ENCODE results near the gene PAX5.
"Not testable (repeated sequence)": the region's sequence is repeated elsewhere in the genome, so short reads cannot be mapped to it uniquely, and the experiment has no call there.

PAX5 gene

DNA sequence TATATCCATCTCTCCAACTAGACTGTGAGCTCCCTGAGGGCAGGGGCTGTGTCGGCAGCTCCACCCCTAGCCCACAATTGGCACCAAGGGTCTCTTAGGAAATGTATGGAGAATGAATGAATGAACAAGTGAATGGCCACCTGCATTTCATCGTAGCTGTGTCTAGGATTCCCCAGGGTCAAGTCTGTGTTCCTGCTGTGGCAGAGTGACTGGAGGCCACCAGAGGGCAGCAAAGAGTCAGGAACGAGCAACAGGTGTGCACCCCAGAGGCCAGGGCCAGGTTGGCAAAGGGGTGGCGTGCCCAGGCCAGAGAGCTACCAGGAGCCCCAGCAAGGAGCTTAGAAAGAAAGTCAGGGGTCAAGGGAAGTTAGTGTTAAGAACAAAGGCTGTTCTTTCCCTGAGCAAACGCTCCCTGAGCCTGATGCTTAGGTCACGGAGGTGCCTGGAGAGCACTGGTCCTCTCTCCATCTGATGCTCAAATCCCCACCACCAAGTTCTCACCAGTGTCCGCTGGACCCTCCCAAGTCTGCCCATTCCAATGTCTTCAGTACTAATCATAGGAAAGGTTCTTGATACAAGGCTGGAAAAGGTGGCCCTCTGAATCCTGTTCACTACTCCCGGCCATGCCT is 160.7 kb downstream of the PAX5 start:
- DNase-seq, result peak; percentile 84

DNA sequence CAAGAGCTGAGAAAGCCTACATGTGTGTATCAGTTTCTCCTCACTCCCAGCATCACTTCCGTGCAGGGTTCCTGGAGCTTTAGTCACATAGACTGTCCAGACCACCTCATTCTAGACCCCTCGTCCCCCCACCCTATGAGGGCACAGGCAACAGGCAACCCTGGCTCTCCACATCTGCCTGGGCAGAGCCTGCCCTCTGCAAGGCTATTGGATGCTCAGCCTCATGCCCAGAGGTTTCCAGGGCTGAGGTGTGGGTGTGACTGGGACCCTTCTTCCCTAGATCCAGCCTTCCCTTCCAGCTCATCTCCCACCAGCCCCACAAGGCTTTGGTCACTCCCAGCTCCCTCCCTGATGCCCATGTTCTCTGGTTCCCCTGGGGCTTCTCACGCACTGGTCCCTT is 161.4 kb downstream of the PAX5 start:
- DNase-seq, result no peak

DNA sequence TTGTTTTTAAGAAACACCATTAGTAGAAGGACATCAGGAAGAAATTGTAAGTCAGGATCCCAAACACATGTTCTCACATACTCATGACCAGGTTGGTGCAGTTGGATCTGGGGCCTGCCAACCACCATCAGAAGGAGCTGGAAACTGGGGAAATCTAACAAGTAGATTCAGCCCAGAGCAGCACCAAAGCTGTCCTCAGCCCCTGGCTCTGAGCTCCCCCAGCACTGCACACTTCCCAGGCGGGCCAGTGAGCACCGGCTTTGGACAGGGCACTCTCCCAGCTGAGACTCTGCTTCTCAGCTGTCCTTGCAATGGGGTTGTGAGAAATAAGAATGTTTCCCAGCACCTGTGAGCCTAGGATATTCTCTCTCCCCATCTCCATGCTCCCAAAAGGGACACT is 162.5 kb downstream of the PAX5 start:
- no peak for DNase-seq

DNA sequence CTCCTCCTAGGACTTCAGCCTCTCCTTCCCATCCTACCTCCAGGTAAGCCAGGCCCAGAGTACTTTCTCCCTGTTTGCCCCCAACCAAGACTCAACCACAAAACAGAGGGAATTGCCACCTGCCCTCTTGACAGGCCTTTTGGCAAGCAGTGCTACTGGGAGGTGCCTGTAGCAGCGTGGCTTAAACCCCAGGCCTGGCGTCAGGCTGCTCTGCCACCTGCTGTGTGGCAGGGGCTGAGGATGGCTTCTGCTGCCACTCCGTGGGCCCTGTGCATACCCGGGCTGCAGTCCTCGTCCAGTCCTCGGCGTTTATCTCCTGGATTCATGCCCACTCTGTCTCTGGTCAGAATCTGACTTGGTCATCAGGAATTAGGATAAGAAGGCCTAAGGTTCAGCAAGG is 163.1 kb downstream of the PAX5 start:
- no peak for DNase-seq

DNA sequence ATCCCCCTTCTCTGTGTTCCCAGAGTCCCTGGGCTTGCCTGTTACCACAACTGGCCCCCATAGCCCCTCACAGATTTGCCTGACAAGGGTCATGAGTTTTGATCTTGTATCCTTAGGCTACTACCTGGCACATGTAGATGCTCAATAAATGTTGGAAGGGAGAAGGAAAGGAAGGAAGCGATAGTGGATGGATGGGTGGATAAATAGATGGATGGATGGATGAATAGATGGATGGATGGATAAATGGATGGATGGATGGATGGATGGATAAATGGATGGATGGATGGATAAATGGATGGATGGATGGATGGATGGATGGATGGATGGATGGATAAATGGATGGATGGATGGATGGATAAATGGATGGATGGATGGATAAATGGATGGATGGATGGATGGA is 164.5 kb downstream of the PAX5 start:
- DNase-seq, result not testable (repeated sequence)

DNA sequence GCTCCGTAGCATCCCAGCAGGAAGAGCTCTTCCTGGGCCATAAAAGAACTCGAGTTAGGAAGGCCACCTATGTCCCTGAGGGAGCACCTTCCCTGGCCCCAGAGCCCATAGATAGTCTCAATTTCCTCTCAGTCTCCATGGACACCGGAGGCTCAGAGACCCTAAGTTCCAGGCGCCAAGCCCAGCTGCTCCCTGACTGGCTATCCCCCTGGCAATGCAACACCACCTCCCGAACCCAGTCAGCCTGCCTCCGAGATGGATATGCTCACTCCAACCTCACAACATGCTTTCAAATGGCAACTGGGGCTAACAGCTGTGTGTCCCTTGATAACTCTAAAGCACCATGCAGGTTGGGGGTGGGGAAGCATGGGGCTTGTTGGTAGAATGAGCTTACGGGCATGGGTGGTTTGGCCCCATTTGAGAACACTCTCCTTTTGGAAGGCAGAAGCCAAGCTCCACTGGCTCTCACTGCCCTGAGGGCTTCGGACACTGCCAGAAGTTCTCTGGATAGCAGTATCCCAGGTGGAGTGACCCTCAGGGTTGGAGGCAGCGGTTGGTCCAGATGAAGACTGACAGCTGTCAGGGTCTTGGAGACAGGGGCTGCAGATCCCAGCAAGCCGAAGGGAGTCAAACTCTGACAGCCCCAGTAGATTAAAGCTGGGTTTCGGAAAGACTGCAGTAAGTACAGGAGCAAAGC is 165.3 kb downstream of the PAX5 start:
- DNase-seq, result peak; percentile 53

DNA sequence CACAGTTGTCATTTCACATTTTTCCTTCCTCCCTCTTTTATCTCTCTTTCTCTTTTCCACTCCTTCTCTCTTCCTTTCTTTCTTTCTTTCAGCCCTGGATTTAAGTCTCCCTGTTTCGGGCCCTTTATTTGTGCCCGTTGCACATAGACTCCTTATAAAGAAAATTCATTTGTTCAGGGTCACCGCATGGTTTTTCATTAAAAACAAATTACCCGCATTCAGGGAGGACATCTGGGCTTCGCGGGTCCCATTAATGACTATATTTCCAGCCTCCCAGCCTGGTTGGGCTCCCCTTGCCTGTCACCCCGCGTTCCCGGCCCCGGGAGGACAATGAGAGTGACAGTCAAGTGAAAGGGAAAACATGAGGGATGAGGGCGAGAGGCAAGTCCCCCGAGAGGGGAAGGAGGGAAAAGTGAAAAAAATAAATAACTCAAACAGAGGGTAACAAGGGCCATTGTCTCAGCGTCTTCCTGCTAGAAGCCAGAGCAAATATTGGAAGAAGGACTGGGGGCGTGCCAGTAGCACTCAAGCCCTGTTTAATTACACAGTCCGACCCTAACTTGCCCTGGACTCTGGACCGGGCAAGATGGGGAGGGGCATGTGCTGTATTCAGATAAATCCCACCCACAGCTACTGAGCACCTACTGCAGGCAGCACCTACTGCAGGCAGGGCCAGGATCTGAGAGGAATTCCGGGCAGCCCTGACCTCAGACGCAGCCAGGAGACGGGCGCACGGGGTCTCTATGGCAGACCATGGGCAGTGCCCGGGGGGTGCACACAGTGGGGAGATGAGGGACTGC is 166.2 kb downstream of the PAX5 start:
- DNase-seq, result peak; percentile 92

DNA sequence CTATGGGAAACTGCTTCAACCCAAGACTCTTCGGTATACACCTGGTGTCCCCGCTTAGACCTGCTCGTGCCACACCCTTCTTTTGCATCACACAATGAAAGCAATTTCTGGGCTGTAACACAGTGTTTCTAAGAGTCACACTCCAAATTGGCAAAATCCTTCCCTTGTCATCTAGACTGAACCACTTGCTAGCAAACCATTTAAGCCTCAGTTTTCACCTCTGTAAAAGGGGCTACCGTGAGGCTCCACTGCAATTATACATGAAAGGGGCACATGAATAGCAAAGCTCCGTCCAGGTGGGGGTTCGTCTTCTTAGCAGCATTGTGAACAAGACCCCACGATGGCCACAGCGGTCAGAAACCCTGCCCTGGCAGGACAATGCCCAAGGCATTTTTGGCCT is 166.8 kb downstream of the PAX5 start:
- peak; percentile 62 for DNase-seq

DNA sequence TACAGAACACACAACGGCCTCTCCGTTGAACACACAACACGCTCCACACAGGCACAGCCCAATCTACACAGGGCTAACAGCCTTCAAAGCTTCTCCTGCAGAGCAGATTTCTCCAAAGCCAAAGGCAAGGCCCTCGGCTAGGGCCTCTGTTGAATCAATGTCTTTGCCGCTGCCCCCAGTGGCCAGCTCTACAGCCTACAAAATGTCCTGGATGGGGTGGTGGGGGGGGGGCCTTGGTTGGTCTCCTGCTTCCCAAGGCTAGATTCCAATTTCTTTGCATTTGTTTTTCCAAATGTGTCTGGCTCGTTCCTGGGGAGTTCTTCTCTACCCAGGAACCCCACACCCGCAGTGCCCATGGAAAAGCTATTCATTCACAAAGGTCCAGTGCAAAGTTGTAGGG is 167.2 kb downstream of the PAX5 start:
- DNase-seq, result peak; percentile 62

DNA sequence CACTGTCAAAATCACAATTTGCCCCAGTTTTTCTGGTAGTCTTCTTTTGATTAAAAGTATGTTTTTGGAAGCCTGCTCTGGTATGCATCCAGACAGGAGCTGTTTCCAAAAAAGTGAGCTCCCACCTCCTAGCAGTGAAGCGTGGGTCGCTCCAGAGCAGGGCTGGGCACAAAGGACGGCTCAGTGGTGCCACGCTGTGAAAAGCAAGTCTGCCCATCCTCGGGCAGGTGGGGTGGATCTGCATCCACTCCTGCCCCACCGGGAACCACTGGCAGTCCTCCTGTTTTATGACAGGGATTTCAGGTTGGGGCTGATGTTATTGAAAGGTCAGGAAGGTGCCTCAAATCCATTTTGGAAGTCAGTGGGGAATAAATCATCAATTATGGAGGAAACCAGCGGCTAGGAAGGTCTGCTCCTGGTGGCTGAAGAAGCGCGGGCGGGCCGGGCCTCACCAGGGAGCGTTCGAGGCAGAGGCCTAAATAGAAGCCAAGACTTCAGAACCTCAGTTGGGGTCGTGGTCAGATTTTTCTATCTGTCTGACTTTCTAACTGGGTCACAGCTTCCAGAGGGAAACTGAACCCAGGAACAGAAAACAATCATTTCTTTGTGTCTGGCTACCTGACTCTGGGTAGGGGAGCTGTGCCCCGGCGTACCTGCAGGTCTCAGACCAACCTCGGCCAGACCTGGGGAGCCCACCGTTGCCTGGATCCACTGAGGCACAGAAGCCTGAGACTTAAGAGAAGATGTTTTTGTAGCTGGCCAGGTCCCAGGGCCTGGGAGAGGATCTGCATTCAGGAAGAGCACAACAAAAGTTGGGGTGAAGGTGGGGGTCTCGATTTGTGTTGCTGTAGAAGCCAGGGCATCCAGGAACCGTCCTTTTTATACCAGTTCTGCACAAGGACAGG is 168.1 kb downstream of the PAX5 start:
- no peak for DNase-seq

DNA sequence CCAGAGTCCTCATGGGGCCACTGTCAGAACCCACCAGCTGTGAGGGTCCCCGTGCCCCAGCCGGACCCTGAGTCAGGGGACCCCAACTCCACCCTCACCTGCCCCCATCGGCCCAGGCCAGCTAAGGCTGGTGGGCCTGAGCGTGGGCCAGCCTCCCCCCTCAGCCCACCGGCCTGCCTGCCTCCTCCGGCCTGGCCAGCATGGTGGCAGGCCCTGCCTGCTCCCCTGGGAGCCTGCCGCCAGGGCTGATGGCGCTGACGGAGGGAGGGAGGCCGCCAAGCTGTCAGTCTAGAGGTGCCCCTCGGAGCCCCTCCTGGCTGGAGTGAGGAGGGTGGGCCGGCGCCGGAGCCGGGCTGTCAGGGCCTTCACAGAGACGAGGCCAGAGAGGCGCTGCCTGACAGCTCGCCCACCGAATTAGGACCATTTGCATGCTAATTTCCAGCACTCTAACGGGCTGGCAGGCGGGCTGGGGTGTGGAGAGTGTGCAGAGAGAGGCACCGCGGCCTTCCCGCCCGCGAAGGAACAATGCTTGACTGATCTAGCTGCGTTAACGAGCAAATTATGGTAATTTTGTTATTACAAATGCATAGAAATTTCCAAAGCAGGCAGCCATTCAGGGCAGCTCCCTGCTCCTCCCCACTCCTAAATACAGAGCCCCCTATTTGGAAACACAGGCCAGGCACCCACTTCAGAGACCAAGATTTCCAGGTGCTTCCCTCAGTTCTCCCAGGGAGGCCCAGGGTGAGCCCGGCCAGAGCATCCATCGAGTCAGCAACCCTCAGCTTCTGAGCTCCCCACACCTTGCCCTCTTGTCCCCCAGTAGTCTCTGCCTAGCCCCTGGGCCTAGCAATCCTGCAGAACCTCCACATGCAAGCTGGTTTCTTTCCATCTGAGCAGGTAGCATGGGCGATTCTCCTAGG is 169.3 kb downstream of the PAX5 start:
- DNase-seq, result peak; percentile 78

DNA sequence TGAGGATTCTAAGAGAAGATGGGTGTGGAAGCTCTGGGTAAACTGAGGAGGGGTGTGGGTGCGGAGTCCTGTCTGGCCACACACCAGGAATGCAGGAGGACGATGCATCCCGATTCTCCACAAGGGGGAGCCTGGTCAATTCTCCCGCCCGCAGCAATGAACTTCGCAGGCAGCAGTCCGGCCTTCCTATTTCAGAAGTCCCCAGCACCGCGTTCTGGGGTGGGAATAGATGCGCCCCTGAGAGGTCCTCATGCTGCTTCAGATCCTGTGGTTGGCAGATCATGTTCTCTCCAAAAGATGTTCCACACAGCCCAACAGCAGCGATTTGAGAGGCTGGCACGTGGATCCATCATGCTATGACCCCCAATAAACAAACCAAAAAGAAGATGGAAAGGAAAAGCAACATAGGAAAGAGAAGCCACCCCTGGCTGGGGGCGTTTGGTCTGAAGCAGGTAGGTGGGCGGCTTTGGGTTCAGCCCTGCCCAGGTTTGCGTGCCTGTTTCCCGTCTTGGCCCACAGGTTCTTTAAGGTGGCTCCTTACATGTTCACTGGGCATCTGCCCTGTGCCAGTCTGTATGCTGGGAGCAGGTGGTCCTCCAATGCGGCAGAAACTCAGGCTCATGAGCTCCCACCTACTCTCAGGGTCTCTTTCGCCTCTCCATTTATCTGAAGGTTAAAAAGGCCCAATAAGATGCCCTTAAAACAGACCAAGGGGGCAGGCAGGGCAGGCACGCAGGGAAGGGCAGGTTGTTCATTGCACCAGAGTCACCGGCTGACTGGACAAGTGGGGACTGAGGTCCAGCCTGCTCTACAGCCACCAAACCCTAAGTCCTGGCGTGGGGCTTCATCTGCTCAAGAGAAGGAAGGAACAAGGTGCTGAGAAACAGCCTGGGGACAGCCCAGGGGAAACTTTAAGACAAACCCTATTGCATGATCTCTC is 171.6 kb downstream of the PAX5 start:
- DNase-seq, result peak; percentile 84

DNA sequence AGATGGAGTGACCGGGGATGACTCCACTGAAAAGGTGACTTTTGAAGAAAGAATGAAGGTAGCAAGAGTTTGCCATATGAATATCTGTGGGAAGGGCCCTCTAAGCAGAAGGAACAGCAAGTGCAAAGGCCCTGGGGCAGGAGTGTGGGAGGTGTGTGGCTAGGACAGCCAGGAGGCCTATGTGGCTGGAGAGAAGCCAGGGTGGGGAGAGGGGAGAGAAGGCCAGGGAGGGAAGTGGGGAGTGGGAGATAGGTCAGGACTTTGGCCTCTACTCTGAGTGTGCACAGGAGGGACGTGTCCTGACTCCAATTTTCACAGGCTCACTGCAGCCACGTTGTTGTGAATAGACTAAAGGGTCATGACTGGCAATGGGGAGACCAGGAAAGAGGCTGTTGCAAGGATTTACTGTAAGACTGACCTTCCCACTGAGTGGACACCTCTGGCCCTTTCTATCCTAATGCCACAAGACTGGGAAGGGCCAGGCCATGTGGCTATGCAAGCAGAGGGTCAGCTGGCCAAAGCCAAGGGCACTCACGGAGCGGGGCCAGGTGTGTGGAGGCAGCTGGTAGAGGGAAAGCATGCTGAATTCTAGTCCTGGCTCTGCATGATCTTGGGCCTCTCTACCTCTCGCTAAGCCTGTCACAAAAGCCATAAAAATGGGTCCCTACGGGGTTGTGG is 172.4 kb downstream of the PAX5 start:
- DNase-seq, result no peak

DNA sequence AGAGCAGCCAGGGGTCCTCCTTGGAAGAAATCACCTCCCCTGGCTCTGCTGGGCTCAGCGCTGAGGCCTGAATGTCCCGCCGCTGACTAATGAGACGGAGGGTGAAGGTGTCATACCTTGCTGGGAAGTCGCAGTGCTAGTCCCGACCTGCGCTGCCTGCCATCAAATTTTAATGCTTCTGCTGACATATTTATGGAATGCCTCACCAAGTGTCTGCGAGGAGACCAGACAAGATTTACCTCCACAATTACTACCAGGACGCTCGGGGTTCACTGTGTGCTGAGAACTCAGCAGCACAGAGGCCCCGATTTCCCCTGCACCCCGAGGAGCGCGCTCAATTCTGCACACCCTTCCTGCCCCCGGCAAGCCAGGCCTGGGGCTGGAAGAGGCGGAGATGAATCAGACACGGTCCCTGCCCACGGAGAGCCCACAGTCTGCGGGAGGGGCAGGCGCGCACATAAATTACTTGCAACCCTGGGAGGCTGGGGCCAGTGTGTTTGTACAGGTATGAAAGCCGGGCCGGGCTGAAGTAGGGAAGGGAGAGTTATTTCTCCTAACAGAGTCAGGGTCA is 175.2 kb downstream of the PAX5 start:
- DNase-seq, result no peak

DNA sequence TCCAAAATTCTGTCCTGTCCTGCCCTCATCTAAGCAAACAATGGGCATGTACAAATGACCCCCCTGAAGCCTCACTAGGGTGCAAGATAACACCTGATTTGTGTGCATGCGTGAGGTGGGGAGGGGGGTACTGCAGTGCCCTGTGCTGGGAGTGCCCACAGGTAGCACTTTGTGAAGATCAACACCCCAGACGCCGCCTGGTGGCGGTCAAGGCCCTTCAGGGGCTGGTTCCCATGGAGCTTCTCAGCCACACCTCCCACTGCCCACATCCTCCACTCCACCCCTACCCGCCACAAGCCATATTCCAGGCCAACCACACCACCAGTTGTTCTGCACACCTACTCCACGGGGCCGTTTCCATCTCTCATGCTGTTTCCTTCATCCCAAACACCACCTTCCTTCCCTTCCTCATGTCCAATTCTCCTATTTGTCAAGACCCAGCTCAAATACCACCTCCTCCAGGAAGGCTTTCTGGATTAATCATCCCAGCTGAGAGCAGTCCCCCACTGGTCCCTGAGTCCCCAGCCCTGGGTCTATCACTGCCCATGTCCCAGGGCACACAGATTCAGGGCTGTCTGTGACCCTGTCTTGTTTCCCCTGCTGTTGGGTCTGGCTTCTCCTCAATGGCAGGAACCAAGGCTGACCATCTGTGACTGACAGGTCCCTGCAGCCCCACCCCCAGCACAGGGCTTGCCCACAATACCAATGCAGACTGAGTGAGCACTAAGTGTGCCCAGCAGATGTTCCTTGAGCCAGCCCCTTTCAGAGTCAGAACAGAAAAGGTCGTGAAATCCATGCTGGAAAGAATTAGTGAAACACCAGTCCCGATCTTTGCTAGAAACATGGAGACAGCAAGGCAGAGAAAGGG is 178.4 kb downstream of the PAX5 start:
- no peak for DNase-seq

DNA sequence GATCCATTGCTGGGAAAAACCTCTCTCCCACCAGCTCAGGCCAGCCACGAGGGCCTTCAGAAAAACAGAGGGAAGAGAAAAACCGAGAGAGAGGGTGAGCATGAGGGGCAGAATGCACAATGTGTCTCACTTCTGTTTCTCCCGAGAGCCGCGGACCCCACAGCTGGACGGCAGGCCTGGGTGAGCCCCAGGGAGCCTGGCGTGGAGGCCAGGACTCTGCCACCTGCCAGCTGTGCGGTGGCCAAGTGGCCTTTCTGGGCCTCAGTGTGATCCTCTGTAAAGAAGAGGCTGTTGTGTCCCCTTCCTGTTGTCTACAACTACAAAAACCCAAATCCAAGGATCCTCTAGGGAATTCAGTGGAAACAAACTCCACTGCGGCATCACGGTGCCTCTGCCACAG is 179.3 kb downstream of the PAX5 start:
- DNase-seq, result no peak

DNA sequence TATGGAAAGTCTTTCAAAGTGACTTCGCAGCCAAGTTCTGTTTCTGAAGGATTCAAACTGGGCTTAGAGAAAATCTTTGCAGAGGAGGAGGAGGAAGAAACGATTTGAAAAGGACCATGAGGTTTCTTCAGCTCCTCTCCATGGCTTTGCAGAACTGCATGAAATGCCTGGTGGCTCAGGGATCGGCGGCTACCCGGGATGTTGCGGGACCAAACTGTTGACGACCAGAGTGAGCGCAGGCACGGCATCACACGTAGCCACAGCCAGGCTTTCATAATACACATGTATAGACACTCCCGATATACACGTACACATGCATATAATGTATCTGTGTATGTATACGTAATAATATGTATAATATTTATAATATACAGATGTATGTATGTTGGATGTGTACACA is 180.0 kb downstream of the PAX5 start:
- no peak for DNase-seq

DNA sequence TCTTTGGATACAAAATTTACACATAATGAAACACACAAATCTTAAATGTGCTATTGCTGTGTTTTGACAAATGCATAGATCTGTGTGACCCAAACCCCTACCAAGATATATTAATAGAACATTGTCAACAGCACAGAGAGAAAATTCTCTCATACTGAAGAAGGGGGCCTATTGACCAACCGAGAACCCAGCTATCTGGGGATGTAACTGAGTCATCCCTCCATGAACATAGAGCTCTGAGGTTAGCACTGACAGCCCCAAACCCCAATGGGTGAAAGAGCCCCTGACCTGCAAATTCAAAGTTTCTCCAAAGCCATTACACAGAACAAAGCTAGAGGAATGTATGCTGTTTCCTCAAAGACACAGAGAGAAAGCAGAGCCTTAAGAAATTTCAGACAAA is 180.8 kb downstream of the PAX5 start:
- no peak for DNase-seq

DNA sequence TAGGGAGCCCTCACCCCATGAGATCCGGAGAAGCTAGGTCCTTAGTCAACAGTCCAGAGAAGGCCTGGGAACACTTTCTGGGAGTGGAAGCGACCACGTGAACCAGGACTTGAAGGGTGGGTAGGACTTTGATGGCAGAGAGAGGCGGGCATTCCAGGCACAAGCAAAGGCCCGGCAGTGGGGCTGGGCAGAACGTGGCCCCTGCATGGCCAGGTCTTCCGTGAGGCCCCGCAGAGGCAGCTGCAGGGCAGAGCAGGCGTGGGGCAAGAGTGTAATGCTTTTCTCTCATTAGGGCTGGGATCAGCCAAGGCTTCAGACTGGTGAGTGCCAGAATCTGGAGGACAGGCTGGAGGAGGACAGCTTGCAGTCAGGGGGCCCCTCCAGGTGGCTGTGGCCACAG is 184.1 kb downstream of the PAX5 start:
- DNase-seq, result no peak
